ENCODE results near the gene MED27. TPM values are rescaled to one million over a fixed set of nuclear protein-coding genes. Genes with fewer than 3 reads are reported as not detected.
"Not testable (repeated sequence)": the region's sequence is repeated elsewhere in the genome, so short reads cannot be mapped to it uniquely, and the experiment has no call there.

MED27 gene
- total RNA-seq, 2 donors from 2014 or later: 29.0 to 30.5 TPM

DNA sequence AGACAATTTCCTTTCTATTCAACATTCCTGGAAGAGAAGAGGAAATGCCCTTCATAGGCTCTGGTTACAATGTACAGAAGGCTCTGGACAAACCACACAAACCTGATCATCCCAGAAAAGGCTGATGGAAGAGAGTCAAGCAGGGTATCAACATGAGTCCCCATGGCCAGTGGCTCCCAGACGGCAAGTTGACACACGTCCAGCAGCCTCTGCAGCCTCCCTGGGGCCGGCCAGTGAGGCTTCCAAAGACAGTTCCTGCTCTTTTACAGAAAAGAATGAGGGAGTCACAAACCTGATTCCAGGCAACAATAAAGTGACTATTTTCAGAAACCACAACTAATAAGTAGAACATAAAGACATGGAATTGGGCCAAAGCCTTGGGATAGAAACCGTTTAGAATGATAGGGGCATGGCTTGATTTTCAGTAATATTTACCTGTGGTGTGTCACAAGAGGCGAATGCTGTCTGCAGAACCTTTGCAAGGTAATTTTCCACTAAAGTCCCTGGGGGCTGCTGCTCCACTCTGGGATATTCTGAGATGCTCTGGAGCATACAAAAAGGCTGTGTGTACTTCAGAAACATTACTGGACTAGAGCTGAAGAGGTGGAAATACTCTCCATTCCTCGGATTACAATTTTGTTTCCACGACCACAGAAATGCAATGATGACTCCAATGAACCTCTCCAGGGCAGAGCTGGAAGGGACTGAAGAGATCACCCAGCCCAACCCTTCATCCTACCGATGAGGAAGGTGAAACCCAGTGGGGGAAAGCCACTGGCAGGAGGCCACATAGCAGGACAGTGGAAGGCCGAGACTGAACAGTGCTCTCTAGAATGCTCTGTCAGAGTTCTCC, 10.4 kb downstream of the MED27 start:
- peaks cover 0 to 4% of the 10 kb centered on the region in 2 donors for H3K36me3 Mint-ChIP-seq (ENCODE audit: insufficient read depth in 2 of 2)
- no peak for ATAC-seq (replicated peaks in 1 of 2)
- no peak overlapping the region for H3K27ac Mint-ChIP-seq
- no peak for DNase-seq
- peaks cover 26% of the 10 kb centered on the region for H3K4me1 Mint-ChIP-seq (ENCODE audit: low read depth)
- no peak overlapping the region for H3K4me3 Mint-ChIP-seq
- H3K27me3 Mint-ChIP-seq (ENCODE audit: low read depth): no peaks in the 10 kb centered on the region
- no peaks in the 10 kb centered on the region for H3K9me3 Mint-ChIP-seq

DNA sequence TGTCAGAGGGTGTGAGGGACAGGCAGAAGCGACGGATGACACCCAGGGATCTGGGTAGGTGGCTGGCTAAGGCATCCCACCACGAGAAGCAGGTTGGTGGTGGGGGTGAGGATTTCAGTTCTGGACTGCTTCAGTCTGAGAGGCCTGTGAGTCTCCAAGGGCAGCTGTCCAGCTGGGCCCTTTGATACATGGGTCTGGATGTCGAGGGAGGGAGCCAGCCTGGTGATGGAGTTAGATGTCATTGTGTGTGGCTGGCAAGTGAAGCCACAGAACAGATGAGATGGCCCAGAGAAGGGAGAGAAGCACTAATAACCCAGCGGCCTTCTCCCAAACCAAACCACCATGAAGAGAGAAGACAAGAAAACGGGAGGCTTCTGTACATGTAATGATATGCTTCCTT, 11.1 kb downstream of the MED27 start:
- Mint-ChIP-seq H3K27ac (no peak overlapping the region), H3K9me3 (no peaks in the 10 kb centered on the region), H3K4me3 (no peak overlapping the region), H3K27me3 (ENCODE audit: low read depth) (no peaks in the 10 kb centered on the region), H3K4me1 (ENCODE audit: low read depth) (peaks cover 21% of the 10 kb centered on the region), H3K36me3 (ENCODE audit: insufficient read depth in 2 of 2) (peaks cover 1 to 4% of the 10 kb centered on the region in 2 donors)
- DNase-seq (no peak), ATAC-seq (replicated peaks in 1 of 2) (no peak)

DNA sequence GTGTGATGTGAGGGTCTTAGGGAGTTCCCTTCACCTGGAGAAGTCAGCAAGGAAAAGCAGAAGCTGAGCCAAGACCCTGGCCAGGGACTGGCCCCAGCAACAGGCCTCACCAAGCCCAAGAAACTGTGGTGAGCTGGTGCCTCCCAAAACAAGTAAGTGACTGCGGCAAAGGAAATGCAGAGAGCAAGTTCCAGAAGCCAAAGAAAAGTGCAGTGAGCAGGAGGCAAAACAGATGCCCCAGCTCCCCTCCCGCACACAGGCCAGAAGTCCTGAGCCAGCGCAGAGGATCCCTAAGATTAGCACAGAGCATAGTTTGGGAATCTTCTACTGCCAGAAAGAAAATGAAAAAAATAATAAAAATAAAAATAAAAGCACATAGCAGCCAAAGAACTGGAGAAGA, 13.2 kb downstream of the MED27 start:
- Mint-ChIP-seq H3K4me3 (no peak overlapping the region), H3K4me1 (ENCODE audit: low read depth) (peaks cover 13% of the 10 kb centered on the region), H3K9me3 (no peaks in the 10 kb centered on the region), H3K36me3 (ENCODE audit: insufficient read depth in 2 of 2) (peaks cover 1 to 3% of the 10 kb centered on the region in 2 donors), H3K27me3 (ENCODE audit: low read depth) (no peaks in the 10 kb centered on the region), H3K27ac (no peak overlapping the region)
- no peak for ATAC-seq (replicated peaks in 1 of 2)
- DNase-seq: no peak

DNA sequence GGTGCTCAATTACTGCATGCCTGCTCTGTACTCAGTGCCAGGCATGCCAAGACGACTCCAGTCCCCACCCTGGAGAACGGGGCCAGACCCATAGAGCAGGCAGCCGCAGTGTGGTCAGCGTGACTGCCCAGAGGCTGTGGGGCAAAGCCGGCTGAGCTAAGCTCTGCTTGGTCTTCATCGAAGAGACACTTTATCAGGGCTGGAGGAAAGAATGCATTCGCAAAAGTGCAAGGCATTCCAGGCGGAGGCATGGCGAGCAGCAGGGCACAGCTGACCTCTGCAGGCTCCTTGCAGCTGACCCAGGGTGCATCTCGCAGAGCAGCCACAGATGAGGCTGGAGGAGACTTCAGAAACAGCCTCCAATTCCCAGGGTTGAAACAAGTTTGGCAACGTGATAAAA, 13.6 kb downstream of the MED27 start:
- H3K27me3 Mint-ChIP-seq (ENCODE audit: low read depth): no peaks in the 10 kb centered on the region
- H3K4me3 Mint-ChIP-seq: no peak overlapping the region
- peaks cover 1 to 3% of the 10 kb centered on the region in 2 donors for H3K36me3 Mint-ChIP-seq (ENCODE audit: insufficient read depth in 2 of 2)
- H3K27ac Mint-ChIP-seq: no peak overlapping the region
- H3K4me1 Mint-ChIP-seq (ENCODE audit: low read depth): peaks cover 11% of the 10 kb centered on the region
- no peak for DNase-seq
- no peak for ATAC-seq (replicated peaks in 1 of 2)
- H3K9me3 Mint-ChIP-seq: no peaks in the 10 kb centered on the region

DNA sequence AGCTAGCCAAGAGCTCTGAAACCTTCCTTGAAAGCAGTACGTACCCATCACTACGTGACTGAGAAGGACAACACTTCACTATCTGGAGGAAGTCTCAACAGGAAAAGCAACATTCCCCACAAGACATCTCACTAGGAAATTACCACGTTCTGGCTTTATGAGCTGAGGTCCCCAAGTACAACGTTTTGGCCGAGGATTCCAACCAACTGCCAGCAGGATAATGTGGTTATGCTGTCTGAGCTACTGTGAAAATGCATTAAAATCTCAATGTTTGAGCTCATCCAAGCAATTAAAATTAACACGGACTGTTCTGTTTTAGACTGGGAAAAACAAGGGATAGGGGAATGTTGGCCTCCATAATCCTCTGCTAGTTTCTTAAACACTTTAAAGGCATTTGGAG, 16.4 kb downstream of the MED27 start:
- Mint-ChIP-seq H3K4me3 (no peak overlapping the region), H3K4me1 (ENCODE audit: low read depth) (peaks cover 5% of the 10 kb centered on the region), H3K9me3 (peaks cover 4 to 8% of the 10 kb centered on the region in 2 donors), H3K27me3 (ENCODE audit: low read depth) (no peaks in the 10 kb centered on the region), H3K27ac (no peak overlapping the region), H3K36me3 (ENCODE audit: insufficient read depth in 2 of 2) (peaks cover 12 to 13% of the 10 kb centered on the region in 2 donors)
- ATAC-seq (replicated peaks in 1 of 2) (no peak), DNase-seq (no peak)

DNA sequence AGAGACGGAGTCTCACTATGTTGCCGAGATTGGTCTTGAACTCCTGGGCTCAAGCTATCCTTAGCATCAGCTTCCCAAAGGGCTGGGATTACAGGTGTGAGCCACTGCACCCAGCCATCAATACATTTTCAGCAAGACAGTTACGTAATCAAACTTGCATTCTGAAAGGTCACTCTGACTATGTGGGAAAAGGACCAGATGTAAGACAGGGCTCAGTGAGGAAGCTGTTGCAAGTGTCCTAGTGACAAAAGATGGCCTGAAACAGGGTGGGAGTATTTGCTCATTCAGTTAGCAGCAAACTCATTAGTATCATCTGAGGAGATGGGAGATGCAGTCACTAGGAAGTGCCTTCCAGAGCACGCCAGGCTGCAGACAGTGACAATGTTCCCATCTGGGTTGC, 16.9 kb downstream of the MED27 start:
- H3K27ac Mint-ChIP-seq: no peak overlapping the region
- H3K4me3 Mint-ChIP-seq: no peak overlapping the region
- H3K36me3 Mint-ChIP-seq (ENCODE audit: insufficient read depth in 2 of 2): peaks cover 14 to 15% of the 10 kb centered on the region in 2 donors
- H3K27me3 Mint-ChIP-seq (ENCODE audit: low read depth): no peaks in the 10 kb centered on the region
- peaks cover 5% of the 10 kb centered on the region for H3K4me1 Mint-ChIP-seq (ENCODE audit: low read depth)
- ATAC-seq (replicated peaks in 1 of 2) (no peak), DNase-seq (no peak)
- H3K9me3 Mint-ChIP-seq: peaks cover 4 to 8% of the 10 kb centered on the region in 2 donors

DNA sequence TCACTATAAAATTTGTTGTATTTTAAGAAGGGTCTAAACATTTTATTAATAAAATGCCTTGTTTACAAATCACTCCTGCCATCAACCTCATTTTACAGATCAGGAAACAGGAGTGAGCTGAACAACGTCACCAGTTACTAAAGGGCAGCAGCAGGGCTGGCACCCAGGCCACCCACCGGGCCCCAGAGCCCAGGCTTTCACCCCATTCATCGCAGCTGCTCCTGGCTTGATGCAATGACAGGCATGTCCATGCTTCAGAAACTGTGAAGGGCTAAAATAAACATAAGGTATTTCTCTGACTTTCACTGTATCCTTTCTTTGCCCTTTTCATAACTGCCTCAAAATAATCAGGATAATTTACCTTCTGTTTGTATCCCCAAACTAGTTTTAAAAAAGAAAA, 18.1 kb downstream of the MED27 start:
- Mint-ChIP-seq H3K9me3 (peaks cover 4 to 8% of the 10 kb centered on the region in 2 donors), H3K27ac (no peak overlapping the region), H3K27me3 (ENCODE audit: low read depth) (no peaks in the 10 kb centered on the region), H3K4me1 (ENCODE audit: low read depth) (no peaks in the 10 kb centered on the region), H3K36me3 (ENCODE audit: insufficient read depth in 2 of 2) (peaks cover 17 to 19% of the 10 kb centered on the region in 2 donors), H3K4me3 (no peak overlapping the region)
- ATAC-seq (replicated peaks in 1 of 2) (no peak), DNase-seq (no peak)

DNA sequence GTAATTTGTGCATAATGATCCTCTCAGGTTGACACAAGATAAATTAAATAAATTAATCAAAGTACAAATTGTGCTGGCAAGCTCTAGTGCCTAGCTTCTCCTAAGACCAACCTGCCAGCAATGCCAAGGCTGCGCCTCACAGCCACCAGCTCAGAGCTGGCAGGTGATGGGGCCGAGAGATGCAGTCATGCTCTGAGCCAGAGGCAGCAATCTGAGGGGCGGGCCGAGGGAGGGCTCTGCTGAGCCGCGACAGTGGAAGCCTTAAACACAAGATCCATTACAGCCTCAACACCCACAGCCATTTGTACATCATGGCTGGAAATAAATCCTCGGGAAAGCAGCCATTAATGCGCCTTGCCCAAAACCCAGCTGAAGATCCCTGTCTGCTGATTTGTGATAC, 20.3 kb downstream of the MED27 start:
- no peaks in the 10 kb centered on the region for H3K27me3 Mint-ChIP-seq (ENCODE audit: low read depth)
- no peak overlapping the region for H3K4me3 Mint-ChIP-seq
- ATAC-seq (replicated peaks in 1 of 2): no peak
- H3K4me1 Mint-ChIP-seq (ENCODE audit: low read depth): peaks cover 10% of the 10 kb centered on the region
- H3K27ac Mint-ChIP-seq: no peak overlapping the region
- peaks cover 17 to 19% of the 10 kb centered on the region in 2 donors for H3K36me3 Mint-ChIP-seq (ENCODE audit: insufficient read depth in 2 of 2)
- H3K9me3 Mint-ChIP-seq: peaks cover 4 to 8% of the 10 kb centered on the region in 2 donors
- no peak for DNase-seq

DNA sequence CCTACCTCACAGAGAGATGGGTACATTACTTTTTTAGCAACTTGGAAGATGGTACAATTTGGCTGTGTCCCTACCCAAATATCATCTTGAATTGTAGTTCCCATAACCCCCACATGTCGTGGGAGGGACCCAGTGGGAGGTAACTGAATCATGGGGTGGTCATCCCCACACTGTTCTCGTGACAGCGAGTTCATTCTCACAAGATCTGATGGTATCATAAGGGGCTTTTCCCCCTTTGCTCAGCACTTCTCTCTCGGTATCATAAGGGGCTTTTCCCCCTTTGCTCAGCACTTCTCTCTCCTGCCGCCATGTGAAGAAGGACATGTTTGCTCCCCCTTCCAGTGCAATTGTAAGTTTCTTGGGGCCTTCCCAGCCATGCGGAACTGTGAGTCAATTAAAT, 21.4 kb downstream of the MED27 start:
- H3K27ac Mint-ChIP-seq; H3K27me3 Mint-ChIP-seq (ENCODE audit: low read depth); H3K9me3 Mint-ChIP-seq; H3K4me1 Mint-ChIP-seq (ENCODE audit: low read depth); ATAC-seq (replicated peaks in 1 of 2); H3K4me3 Mint-ChIP-seq; DNase-seq: not testable (repeated sequence)
- H3K36me3 Mint-ChIP-seq (ENCODE audit: insufficient read depth in 2 of 2): peaks cover 16 to 19% of the 10 kb centered on the region in 2 donors

DNA sequence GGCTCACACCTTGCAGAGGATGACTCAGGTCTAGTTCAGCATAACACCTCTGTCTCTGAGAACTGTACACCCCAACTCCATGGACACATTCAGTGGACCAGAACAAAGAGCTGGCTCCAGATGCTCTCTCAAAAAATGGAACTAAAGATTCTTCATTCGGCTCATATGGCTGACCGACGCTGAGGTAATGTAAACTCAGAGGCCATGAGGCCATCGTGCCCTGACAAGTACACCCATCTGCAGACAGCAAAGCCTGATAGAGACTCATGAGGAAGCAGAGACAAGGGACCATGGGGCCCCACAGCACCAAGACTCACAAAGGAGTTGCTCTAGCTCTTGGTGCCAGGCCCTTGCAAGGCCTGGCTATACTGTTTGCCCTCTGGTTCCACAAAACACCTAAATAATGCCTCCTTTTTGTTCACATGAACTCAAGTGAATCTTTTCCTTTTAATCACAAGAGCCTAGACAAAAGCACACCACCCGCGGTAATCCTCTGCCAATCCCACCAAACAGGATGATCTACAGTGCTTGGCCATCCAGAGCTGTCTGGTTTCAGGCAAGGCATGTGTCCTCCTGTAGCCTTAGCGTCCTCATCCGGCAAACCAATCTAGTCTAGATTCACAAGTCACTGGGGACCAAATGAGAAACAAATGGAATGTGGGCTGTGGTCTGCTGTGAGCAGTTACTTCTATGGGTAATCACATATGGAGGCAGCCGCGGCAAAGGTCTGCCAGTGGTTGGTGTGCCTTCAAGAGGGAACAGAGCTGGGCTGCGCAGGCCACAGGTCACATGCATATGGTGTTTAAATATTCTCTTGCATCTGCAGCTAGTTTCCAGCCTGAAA, 22.7 kb downstream of the MED27 start:
- H3K27ac Mint-ChIP-seq: no peak overlapping the region
- no peak for DNase-seq
- H3K36me3 Mint-ChIP-seq (ENCODE audit: insufficient read depth in 2 of 2): peaks cover 16 to 19% of the 10 kb centered on the region in 2 donors
- no peaks in the 10 kb centered on the region for H3K27me3 Mint-ChIP-seq (ENCODE audit: low read depth)
- ATAC-seq (replicated peaks in 1 of 2): no peak
- no peak overlapping the region for H3K4me3 Mint-ChIP-seq
- H3K9me3 Mint-ChIP-seq: peaks cover 4 to 8% of the 10 kb centered on the region in 2 donors
- H3K4me1 Mint-ChIP-seq (ENCODE audit: low read depth): peaks cover 10% of the 10 kb centered on the region

DNA sequence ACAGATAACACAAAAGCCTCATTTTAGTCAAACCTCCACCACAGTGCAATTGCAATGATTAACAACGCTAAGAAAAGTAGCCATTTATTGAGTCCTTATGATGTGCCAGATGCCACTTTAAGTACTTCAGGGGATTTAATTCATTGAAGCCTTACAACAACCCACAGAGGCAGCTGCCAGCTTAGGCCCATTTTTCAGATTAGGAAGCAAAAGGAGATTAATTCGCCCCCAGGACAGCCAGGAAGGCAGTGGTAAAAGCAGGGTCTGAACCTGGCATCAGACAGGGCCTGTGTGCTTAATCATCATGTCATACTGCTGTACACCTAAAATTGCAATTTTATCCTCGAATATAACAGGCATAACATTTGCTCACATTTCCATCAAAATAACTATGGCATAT, 23.9 kb downstream of the MED27 start:
- no peak overlapping the region for H3K27ac Mint-ChIP-seq
- ATAC-seq (replicated peaks in 1 of 2) (no peak), DNase-seq (no peak)
- peaks cover 4 to 8% of the 10 kb centered on the region in 2 donors for H3K9me3 Mint-ChIP-seq
- no peak overlapping the region for H3K4me3 Mint-ChIP-seq
- H3K36me3 Mint-ChIP-seq (ENCODE audit: insufficient read depth in 2 of 2): peaks cover 16 to 19% of the 10 kb centered on the region in 2 donors
- no peaks in the 10 kb centered on the region for H3K27me3 Mint-ChIP-seq (ENCODE audit: low read depth)
- H3K4me1 Mint-ChIP-seq (ENCODE audit: low read depth): peaks cover 10% of the 10 kb centered on the region

DNA sequence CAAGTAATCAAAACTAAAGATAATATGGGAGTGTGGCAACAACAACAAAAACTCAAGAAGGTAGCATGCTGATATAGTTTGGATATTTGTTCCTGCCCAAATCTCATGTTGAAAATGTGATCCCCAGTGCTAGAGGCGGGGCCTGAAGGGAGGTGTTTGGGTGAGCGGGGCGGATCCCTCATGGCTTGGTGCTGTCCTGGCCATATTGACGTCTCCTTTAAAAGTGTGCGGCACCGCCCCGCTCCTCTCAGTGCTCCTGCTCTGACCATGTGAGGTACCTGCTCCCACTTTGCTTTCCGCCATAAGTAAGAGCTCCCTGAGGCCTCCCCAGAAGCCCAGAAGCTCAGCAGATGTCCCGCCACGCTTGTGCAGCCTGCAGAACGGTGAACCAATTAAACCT, 25.6 kb downstream of the MED27 start:
- H3K27me3 Mint-ChIP-seq (ENCODE audit: low read depth): no peaks in the 10 kb centered on the region
- DNase-seq: no peak
- H3K4me1 Mint-ChIP-seq (ENCODE audit: low read depth): peaks cover 14% of the 10 kb centered on the region
- H3K9me3 Mint-ChIP-seq: peaks cover 0 to 7% of the 10 kb centered on the region in 2 donors
- H3K27ac Mint-ChIP-seq: no peak overlapping the region
- no peak overlapping the region for H3K4me3 Mint-ChIP-seq
- H3K36me3 Mint-ChIP-seq (ENCODE audit: insufficient read depth in 2 of 2): peaks cover 11 to 14% of the 10 kb centered on the region in 2 donors
- ATAC-seq (replicated peaks in 1 of 2): no peak

DNA sequence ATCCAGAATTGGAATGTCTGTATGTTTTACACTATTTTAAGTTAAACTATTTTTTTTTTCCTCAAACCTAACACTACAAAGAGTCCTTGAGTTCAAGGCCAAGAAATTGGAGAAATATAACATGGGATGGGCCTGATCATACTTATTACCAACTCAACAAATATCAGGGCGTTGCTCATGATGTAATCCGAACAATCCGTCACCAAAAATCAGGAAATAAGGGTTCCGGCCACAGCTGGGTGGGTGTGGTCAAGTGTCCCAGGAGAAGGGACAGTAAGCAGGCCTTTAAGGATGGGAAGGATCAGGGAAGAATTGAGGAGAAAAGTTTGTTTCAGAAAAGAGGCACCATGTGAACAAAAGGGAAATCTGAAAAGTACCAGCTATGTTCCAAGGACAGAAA, 29.8 kb downstream of the MED27 start:
- Mint-ChIP-seq H3K4me3 (no peak overlapping the region), H3K27me3 (ENCODE audit: low read depth) (no peaks in the 10 kb centered on the region), H3K27ac (peak overlapping the region; percentile 26), H3K4me1 (ENCODE audit: low read depth) (peaks cover 12% of the 10 kb centered on the region), H3K9me3 (no peaks in the 10 kb centered on the region), H3K36me3 (ENCODE audit: insufficient read depth in 2 of 2) (no peaks in the 10 kb centered on the region)
- ATAC-seq (replicated peaks in 1 of 2): no peak
- no peak for DNase-seq

Data from activated T-cell treated with anti-CD3 and anti-CD28 coated beads, Interleukin-2, amount 50 U/mL, for 72 hours (primary cell).